Gastroesophageal sphincter (tissue), 4 donors: ENCODE results near the gene ZBTB12. TPM values are rescaled to one million over a fixed set of nuclear protein-coding genes. Genes with fewer than 3 reads are reported as not detected.

Source experiments
- ATAC-seq: fragments of 150-250 bp; one replicate; pipeline ENCODE4 v1.9.1; 2016; ENCODE audit warnings: mild to moderate bottlenecking, moderate library complexity
- H3K27ac ChIP-seq, 4 donors: fragments of 200-600 bp; sonication (generic) in 3 of 4; 1 replicate in 3 of 4; 2 replicates in 1 of 4; pipeline ENCODE4 v1.5.1; 2016 to 2019
- H3K27me3 ChIP-seq: fragments of 200-600 bp; sonication (generic); one replicate; pipeline ENCODE4 v1.5.1; 2019
- H3K36me3 ChIP-seq, 2 donors: fragments of 200-600 bp; sonication (generic); one replicate each; pipeline ENCODE4 v1.5.1; 2019; ENCODE audit warnings: control low read depth in 1 of 2
- H3K4me1 ChIP-seq, 3 donors: fragments of 200-600 bp; sonication (generic); 1 replicate in 2 of 3; 2 replicates in 1 of 3; pipeline ENCODE4 v1.5.1; 2016 to 2019; ENCODE audit warnings: control low read depth in 2 of 3
- H3K4me3 ChIP-seq, 2 donors: fragments of 200-600 bp; sonication (generic); one replicate each; pipeline ENCODE4 v1.5.1; 2019; ENCODE audit warnings: mild to moderate bottlenecking in 1 of 2, moderate library complexity in 1 of 2
- H3K9me3 ChIP-seq, 3 donors: fragments of 200-600 bp; sonication (generic); one replicate each; pipeline ENCODE4 v1.5.1; 2017 to 2019; ENCODE audit warnings: control low read depth in 2 of 3
- CTCF ChIP-seq, 4 experiments: fragments of 200-600 bp in 2 of 4; fragments of 450-650 bp in 2 of 4; sonication (generic) in 1 of 4; IDR thresholded peaks; one replicate each; pipeline ENCODE4 v1.5.1; 2017 to 2019; ENCODE audit warnings: antibody characterized with exemption in 4 of 4, mild to moderate bottlenecking in 2 of 4, moderate library complexity in 2 of 4
- EP300 ChIP-seq: sonication (generic); formaldehyde crosslinking; IDR thresholded peaks from one replicate; pipeline ENCODE4 v1.6.1; 2017; ENCODE audit warnings: antibody characterized with exemption, mild to moderate bottlenecking
- POLR2A ChIP-seq, 2 donors: fragments of 450-650 bp; IDR thresholded peaks; one replicate each; pipeline ENCODE4 v1.6.1; 2017; ENCODE audit warnings: antibody characterized with exemption in 2 of 2, mild to moderate bottlenecking in 2 of 2, moderate library complexity in 1 of 2
- POLR2AphosphoS5 ChIP-seq: sonication (generic); formaldehyde crosslinking; IDR thresholded peaks from one replicate; pipeline ENCODE4 v1.6.1; 2017; ENCODE audit warnings: antibody characterized with exemption
- WGBS, 2 donors: methylation state at CpG; one replicate each; pipeline ENCODE4 v1.1.5; 2018; ENCODE audit warnings: low coverage in 1 of 2; 5-methylcytosine and 5-hydroxymethylcytosine counted together
- total RNA-seq, 4 donors: library from RNA; depleted of rRNA; stranded (reverse); fragments of >200 nt; gene quantifications; one replicate each; pipeline ENCODE4 v1.1.0, GENCODE V29; 2016

The ZBTB12 gene
- 1 to 10 TPM in 2 of 4 donors, under 1 TPM in 2; 0.40 to 2.0 (median 0.86) TPM for total RNA-seq

- H3K4me1 ChIP-seq = peaks cover 3 to 58% (median 14%) of the 10 kb centered on the region in 3 donors
- no CpG with 5 or more reads among the region's 77 CpGs for WGBS, 2 donors
- H3K4me3 ChIP-seq = peak within 1 kb of the TSS; percentile 49 to 79
- no peaks in the 10 kb centered on the region for H3K27me3 ChIP-seq
- H3K9me3 ChIP-seq = no peaks in the 10 kb centered on the region
- TF ChIP-seq POLR2A (IDR thresholded peaks at IDR 0.05) (peak; percentile 46 to 72), POLR2AphosphoS5 (peak; percentile 60), EP300 (no peak), CTCF (IDR thresholded peaks at IDR 0.05) (peak in 3 of 4 experiments; percentile 5 to 16 (median 15))
- peak; percentile 87 for ATAC-seq
- no peaks in the 10 kb centered on the region for H3K36me3 ChIP-seq
- H3K27ac ChIP-seq = peak within 1 kb of the TSS; percentile 67 to 92 (median 88)
Observed at GRCh38 chr6:31901953-31902643, at the start of gene ZBTB12. Gene ZBTB12 (minus strand): TSS chr6:31902086. CDS start chr6:31901305, 781 bp downstream.

- Histone ChIP-seq H3K9me3 (no peaks in the 10 kb centered on the region), H3K36me3 (peaks cover 0 to 45% of the 10 kb centered on the region in 2 donors), H3K4me1 (peaks cover 0 to 28% (median 7%) of the 10 kb centered on the region in 3 donors), H3K27ac (peak overlapping the region in 2 of 4 donors; percentile 1 to 11), H3K4me3 (no peak overlapping the region), H3K27me3 (no peaks in the 10 kb centered on the region)
- ATAC-seq = no peak
- WGBS, 2 donors = 80 to 86% methylated on average over 5 to 6 of the region's 7 CpGs
- TF ChIP-seq EP300 (no peak), POLR2A (IDR thresholded peaks at IDR 0.05) (no peak), POLR2AphosphoS5 (no peak), CTCF (IDR thresholded peaks at IDR 0.05) (no peak)
Observed at GRCh38 chr6:31949926-31950548, 48.2 kb upstream of the ZBTB12 start.

- Histone ChIP-seq H3K27me3 (no peaks in the 10 kb centered on the region), H3K9me3 (no peaks in the 10 kb centered on the region), H3K4me3 (no peak overlapping the region), H3K27ac (peak overlapping the region in 2 of 4 donors; percentile 1 to 7), H3K36me3 (peaks cover 0 to 34% of the 10 kb centered on the region in 2 donors), H3K4me1 (peaks cover 0 to 33% (median 10%) of the 10 kb centered on the region in 3 donors)
- WGBS, 2 donors = 75 to 92% methylated on average over 4 to 6 of the region's 6 CpGs
- TF ChIP-seq CTCF (IDR thresholded peaks at IDR 0.05) = no peak
- TF ChIP-seq POLR2AphosphoS5 = no peak
- no peak for TF ChIP-seq EP300
- no peak for TF ChIP-seq POLR2A (IDR thresholded peaks at IDR 0.05)
- no peak for ATAC-seq
Observed at GRCh38 chr6:31948753-31949413, 47.0 kb upstream of the ZBTB12 start.

GRCh38 chr6:31948306-31948705 is 46.4 kb upstream of the ZBTB12 start:
- ATAC-seq = no peak
- peak overlapping the region in 2 of 4 donors; percentile 1 to 7 for H3K27ac ChIP-seq
- 59 to 63% methylated on average over 3 to 4 of the region's 5 CpGs for WGBS, 2 donors

More at GRCh38 chr6:31948306-31948705, 46.4 kb upstream of the ZBTB12 start:
- TF ChIP-seq CTCF (IDR thresholded peaks at IDR 0.05) (no peak), EP300 (no peak), POLR2AphosphoS5 (no peak), POLR2A (IDR thresholded peaks at IDR 0.05) (no peak)
- Histone ChIP-seq H3K4me3 (no peak overlapping the region), H3K36me3 (peaks cover 0 to 28% of the 10 kb centered on the region in 2 donors), H3K27me3 (no peaks in the 10 kb centered on the region), H3K9me3 (no peaks in the 10 kb centered on the region), H3K4me1 (peaks cover 0 to 33% (median 10%) of the 10 kb centered on the region in 3 donors)
